ENCODE measurements around the gene CDH12.

CDH12 gene

GRCh38 chr5:22500556-22500955 is 352.6 kb downstream of the CDH12 start:
- no peaks in the 10 kb centered on the region for H3K27me3 ChIP-seq (ENCODE audit: insufficient read depth, low read length)
- no peak overlapping the region for H3K9ac ChIP-seq (ENCODE audit: low read depth, low read length)
- H3K36me3 ChIP-seq (ENCODE audit: insufficient read depth, low read depth, low read length), result no peaks in the 10 kb centered on the region
- no peak overlapping the region for H3K27ac ChIP-seq (ENCODE audit: low read length)
- peaks cover 6% of the 10 kb centered on the region; the same call in 1 of the 2 replicates for H3K9me3 ChIP-seq (ENCODE audit: insufficient read depth, low read depth, low read length)
- no peak overlapping the region for H3K4me3 ChIP-seq (ENCODE audit: low read length)
- H3K4me1 ChIP-seq (ENCODE audit: insufficient read depth, low read length), result no peaks in the 10 kb centered on the region

DNA sequence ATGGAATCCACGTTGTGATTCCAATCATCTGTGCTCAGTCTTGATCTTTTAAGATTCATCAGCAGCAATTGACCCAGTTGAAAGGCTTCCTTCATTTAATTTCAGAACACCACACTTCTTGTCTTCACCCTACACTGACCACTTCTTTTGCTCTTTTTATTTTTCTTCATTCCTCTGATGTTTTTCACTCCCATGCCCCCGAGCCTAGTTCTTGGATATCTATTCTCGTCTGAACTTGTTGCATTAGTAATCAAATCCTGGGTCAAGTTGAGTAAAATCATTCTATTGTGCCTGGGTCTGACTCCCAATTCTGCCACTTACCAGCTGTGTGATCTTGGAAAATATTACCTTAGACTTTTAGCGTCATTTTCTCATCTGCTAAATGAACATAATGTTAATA is 356.5 kb downstream of the CDH12 start:
- peaks cover 1% of the 10 kb centered on the region; the same call in 1 of the 2 replicates for H3K9me3 ChIP-seq (ENCODE audit: insufficient read depth, low read depth, low read length)
- H3K4me1 ChIP-seq (ENCODE audit: insufficient read depth, low read length), result no peaks in the 10 kb centered on the region
- H3K27me3 ChIP-seq (ENCODE audit: insufficient read depth, low read length), result no peaks in the 10 kb centered on the region
- no peak overlapping the region for H3K9ac ChIP-seq (ENCODE audit: low read depth, low read length)
- no peaks in the 10 kb centered on the region for H3K36me3 ChIP-seq (ENCODE audit: insufficient read depth, low read depth, low read length)
- H3K27ac ChIP-seq (ENCODE audit: low read length), result no peak overlapping the region
- H3K4me3 ChIP-seq (ENCODE audit: low read length), result no peak overlapping the region

DNA sequence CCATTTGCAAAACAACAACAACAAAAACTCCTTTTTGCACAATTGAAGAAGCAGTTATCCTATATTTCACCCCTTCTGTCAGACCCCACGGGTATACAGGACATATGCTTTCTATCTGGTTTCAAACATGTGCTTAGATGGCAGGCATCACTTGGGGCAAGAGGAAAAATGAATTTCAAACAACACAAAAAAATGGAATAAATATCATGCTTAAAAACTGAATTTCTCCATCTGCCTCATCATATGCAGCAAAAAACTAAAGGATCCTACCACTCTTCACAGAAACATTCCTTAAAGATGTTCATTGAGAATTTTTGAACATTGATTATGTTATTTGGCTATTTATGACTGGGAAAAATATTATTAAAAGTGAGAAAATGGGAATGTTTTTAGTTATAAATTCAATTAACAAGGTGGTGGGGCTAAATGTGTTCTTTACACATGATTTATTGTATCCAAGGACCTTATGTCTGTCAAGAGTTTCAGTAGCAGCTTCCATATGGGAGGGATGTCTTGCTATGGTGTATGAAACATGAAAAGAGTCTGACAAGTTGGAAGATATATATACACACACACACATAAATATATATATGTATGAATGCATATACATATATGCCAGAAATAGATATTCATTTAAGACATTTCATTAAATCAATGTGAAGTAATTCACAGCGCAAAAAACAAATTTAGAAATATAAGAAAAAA is 358.0 kb downstream of the CDH12 start:
- H3K27me3 ChIP-seq (ENCODE audit: insufficient read depth, low read length), result no peaks in the 10 kb centered on the region
- no peaks in the 10 kb centered on the region for H3K36me3 ChIP-seq (ENCODE audit: insufficient read depth, low read depth, low read length)
- H3K27ac ChIP-seq (ENCODE audit: low read length), result no peak overlapping the region
- no peaks in the 10 kb centered on the region for H3K9me3 ChIP-seq (ENCODE audit: insufficient read depth, low read depth, low read length)
- no peak overlapping the region for H3K4me3 ChIP-seq (ENCODE audit: low read length)
- H3K4me1 ChIP-seq (ENCODE audit: insufficient read depth, low read length), result no peaks in the 10 kb centered on the region
- no peak overlapping the region for H3K9ac ChIP-seq (ENCODE audit: low read depth, low read length)

- no peaks in the 10 kb centered on the region for H3K36me3 ChIP-seq (ENCODE audit: insufficient read depth, low read depth, low read length)
- no peak overlapping the region for H3K9ac ChIP-seq (ENCODE audit: low read depth, low read length)
- H3K4me1 ChIP-seq (ENCODE audit: insufficient read depth, low read length), result no peaks in the 10 kb centered on the region; the same call in 1 of the 2 replicates
- H3K27ac ChIP-seq (ENCODE audit: low read length), result no peak overlapping the region
- H3K4me3 ChIP-seq (ENCODE audit: low read length), result no peak overlapping the region
- no peaks in the 10 kb centered on the region for H3K27me3 ChIP-seq (ENCODE audit: insufficient read depth, low read length)
- no peaks in the 10 kb centered on the region for H3K9me3 ChIP-seq (ENCODE audit: insufficient read depth, low read depth, low read length)
Measured at GRCh38 chr5:22488427-22488826, 364.7 kb downstream of the CDH12 start.

DNA sequence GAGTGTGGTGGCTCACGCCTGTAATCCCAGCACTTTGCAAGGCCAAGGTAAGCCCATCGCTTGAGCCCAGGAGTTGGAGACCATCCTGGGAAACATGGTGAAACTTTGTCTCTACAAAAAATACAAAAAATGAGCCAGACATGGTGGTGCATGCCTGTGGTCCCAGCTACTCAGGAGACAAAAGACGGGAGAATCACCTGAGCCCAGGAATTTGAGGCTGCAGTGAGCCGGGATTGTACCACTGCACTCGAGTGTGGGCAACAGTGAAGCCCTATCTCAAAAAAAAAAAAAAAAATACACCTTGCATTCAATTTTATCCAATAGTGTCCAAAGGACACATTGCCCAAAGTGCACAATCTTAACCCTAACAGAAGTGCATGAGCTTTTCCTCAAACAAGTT is 372.8 kb downstream of the CDH12 start:
- Histone ChIP-seq H3K36me3 (ENCODE audit: insufficient read depth, low read depth, low read length) (no peaks in the 10 kb centered on the region), H3K27me3 (ENCODE audit: insufficient read depth, low read length) (no peaks in the 10 kb centered on the region), H3K4me1 (ENCODE audit: insufficient read depth, low read length) (no peaks in the 10 kb centered on the region), H3K9me3 (ENCODE audit: insufficient read depth, low read depth, low read length) (no peaks in the 10 kb centered on the region), H3K4me3 (ENCODE audit: low read length) (no peak overlapping the region), H3K9ac (ENCODE audit: low read depth, low read length) (no peak overlapping the region), H3K27ac (ENCODE audit: low read length) (no peak overlapping the region)

GRCh38 chr5:22473886-22474285 is 379.3 kb downstream of the CDH12 start:
- no peaks in the 10 kb centered on the region for H3K4me1 ChIP-seq (ENCODE audit: insufficient read depth, low read length)

DNA sequence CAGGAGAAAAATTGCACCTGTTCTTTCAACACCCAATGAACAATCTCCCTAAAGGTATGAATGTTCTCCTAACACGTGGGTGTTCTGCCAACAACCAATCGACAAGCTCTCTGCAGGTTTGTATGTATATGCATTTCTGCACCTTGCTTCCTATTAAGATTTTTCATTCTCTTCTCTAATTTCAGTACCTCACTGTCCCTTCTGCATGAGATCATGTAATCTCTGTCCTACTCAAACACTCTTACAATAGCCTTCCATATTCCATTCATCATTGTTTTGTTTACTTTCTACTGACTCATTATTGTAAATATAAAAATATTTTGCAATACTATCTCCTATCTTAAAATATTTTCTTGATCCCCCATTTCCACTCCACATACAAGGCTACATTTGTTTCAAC is 382.0 kb downstream of the CDH12 start:
- Histone ChIP-seq H3K9me3 (ENCODE audit: insufficient read depth, low read depth, low read length) (no peaks in the 10 kb centered on the region), H3K27ac (ENCODE audit: low read length) (no peak overlapping the region), H3K36me3 (ENCODE audit: insufficient read depth, low read depth, low read length) (no peaks in the 10 kb centered on the region), H3K4me3 (ENCODE audit: low read length) (no peak overlapping the region), H3K9ac (ENCODE audit: low read depth, low read length) (no peak overlapping the region), H3K27me3 (ENCODE audit: insufficient read depth, low read length) (no peaks in the 10 kb centered on the region), H3K4me1 (ENCODE audit: insufficient read depth, low read length) (no peaks in the 10 kb centered on the region)

More at GRCh38 chr5:22473886-22474285, 379.3 kb downstream of the CDH12 start:
- Histone ChIP-seq H3K9ac (ENCODE audit: low read depth, low read length) (no peak overlapping the region), H3K9me3 (ENCODE audit: insufficient read depth, low read depth, low read length) (no peaks in the 10 kb centered on the region), H3K27me3 (ENCODE audit: insufficient read depth, low read length) (no peaks in the 10 kb centered on the region), H3K36me3 (ENCODE audit: insufficient read depth, low read depth, low read length) (no peaks in the 10 kb centered on the region), H3K27ac (ENCODE audit: low read length) (no peak overlapping the region), H3K4me3 (ENCODE audit: low read length) (no peak overlapping the region)

DNA sequence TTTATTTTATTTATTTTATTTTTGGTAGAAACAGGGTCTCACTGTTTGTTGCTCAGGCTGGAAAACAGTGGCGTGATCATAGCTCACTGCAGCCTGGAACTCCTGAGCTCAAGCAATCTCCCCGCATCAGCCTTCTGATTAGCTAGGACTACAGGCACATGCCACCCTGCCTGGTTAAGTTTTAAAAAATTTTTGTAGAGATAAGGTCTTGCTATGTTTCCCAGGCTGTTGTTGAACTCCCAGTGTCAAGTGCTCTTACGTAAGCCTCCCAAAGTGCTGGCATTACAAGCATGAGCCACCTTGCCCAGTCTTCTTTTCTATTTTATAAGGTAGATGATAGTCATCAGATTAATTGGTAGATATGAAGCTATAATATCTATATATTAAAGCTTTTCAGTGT is 382.7 kb downstream of the CDH12 start:
- Histone ChIP-seq H3K27ac (ENCODE audit: low read length) (no peak overlapping the region), H3K9ac (ENCODE audit: low read depth, low read length) (no peak overlapping the region), H3K4me3 (ENCODE audit: low read length) (no peak overlapping the region), H3K9me3 (ENCODE audit: insufficient read depth, low read depth, low read length) (no peaks in the 10 kb centered on the region), H3K4me1 (ENCODE audit: insufficient read depth, low read length) (no peaks in the 10 kb centered on the region), H3K36me3 (ENCODE audit: insufficient read depth, low read depth, low read length) (no peaks in the 10 kb centered on the region), H3K27me3 (ENCODE audit: insufficient read depth, low read length) (no peaks in the 10 kb centered on the region)

DNA sequence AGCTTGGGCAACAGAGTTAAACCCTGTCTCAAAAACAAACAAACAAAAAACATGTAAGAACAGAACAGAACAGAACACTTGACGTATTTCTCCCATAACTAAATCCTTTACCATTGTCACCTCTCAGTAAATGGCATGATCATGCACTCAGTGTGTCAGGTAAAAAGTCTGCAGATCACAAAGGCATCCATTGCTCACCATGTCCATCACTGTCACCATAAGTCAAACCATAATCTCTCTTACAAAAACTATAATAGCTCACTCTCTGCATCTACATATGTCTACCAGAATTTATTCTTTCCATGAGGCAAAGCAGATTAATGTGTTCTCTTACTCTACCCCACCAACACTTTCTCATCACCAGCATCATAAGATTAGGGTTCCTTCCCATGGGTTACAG is 387.5 kb downstream of the CDH12 start:
- Histone ChIP-seq H3K4me1 (ENCODE audit: insufficient read depth, low read length) (no peaks in the 10 kb centered on the region), H3K36me3 (ENCODE audit: insufficient read depth, low read depth, low read length) (no peaks in the 10 kb centered on the region), H3K9ac (ENCODE audit: low read depth, low read length) (no peak overlapping the region), H3K27ac (ENCODE audit: low read length) (no peak overlapping the region), H3K4me3 (ENCODE audit: low read length) (no peak overlapping the region), H3K9me3 (ENCODE audit: insufficient read depth, low read depth, low read length) (no peaks in the 10 kb centered on the region), H3K27me3 (ENCODE audit: insufficient read depth, low read length) (no peaks in the 10 kb centered on the region)

DNA sequence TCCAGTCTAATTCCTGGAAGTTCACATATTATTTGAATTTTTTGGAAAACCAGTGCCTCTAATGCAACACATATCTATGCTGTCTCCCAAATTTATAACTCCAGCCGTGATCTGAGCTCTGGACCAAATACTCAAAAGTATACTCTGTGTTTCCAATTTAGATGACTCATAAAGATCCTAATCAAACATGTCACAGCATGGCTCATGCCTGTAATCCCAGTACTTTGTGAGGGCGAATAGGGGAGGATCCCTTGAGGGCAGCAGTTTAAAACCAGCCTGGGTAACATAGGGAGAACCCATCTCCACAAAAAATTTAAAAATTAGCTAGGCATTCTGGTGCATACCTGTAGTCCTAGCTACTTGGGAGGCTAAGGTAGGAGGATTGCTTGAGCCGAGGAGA is 388.0 kb downstream of the CDH12 start:
- Histone ChIP-seq H3K4me1 (ENCODE audit: insufficient read depth, low read length) (no peaks in the 10 kb centered on the region), H3K9me3 (ENCODE audit: insufficient read depth, low read depth, low read length) (no peaks in the 10 kb centered on the region), H3K27ac (ENCODE audit: low read length) (no peak overlapping the region), H3K27me3 (ENCODE audit: insufficient read depth, low read length) (no peaks in the 10 kb centered on the region), H3K4me3 (ENCODE audit: low read length) (no peak overlapping the region), H3K36me3 (ENCODE audit: insufficient read depth, low read depth, low read length) (no peaks in the 10 kb centered on the region), H3K9ac (ENCODE audit: low read depth, low read length) (no peak overlapping the region)

GRCh38 chr5:22460189-22460588 is 393.0 kb downstream of the CDH12 start:
- Histone ChIP-seq H3K9me3 (ENCODE audit: insufficient read depth, low read depth, low read length) (no peaks in the 10 kb centered on the region), H3K4me3 (ENCODE audit: low read length) (no peak overlapping the region), H3K9ac (ENCODE audit: low read depth, low read length) (no peak overlapping the region), H3K27me3 (ENCODE audit: insufficient read depth, low read length) (no peaks in the 10 kb centered on the region), H3K4me1 (ENCODE audit: insufficient read depth, low read length) (no peaks in the 10 kb centered on the region), H3K27ac (ENCODE audit: low read length) (no peak overlapping the region), H3K36me3 (ENCODE audit: insufficient read depth, low read depth, low read length) (no peaks in the 10 kb centered on the region)

DNA sequence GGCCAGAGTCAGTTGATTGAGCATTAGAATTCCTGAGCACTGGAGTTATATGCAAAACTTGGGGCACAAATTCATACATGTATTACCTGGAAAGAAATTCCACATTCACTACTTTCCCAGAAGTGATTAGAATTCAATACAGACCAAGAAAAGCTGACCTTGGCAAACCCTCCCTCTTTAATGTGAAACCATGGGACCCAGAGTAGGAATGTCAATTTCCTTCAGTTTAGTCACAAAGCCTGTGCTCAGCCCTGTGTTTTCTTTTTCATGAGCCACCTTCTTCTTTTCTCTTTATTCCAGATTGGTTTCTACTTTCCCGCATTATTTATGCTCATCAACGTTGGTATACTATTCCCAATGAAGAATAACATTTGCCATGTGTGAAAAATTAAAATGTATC is 420.2 kb downstream of the CDH12 start:
- Histone ChIP-seq H3K36me3 (ENCODE audit: insufficient read depth, low read depth, low read length) (no peaks in the 10 kb centered on the region), H3K4me1 (ENCODE audit: insufficient read depth, low read length) (no peaks in the 10 kb centered on the region), H3K27ac (ENCODE audit: low read length) (no peak overlapping the region), H3K9ac (ENCODE audit: low read depth, low read length) (no peak overlapping the region), H3K9me3 (ENCODE audit: insufficient read depth, low read depth, low read length) (no peaks in the 10 kb centered on the region), H3K27me3 (ENCODE audit: insufficient read depth, low read length) (no peaks in the 10 kb centered on the region), H3K4me3 (ENCODE audit: low read length) (no peak overlapping the region)
